ENCODE measurements around the gene FGF14.

Gene FGF14

GRCh38 chr13:102237230-102237629 is 164.6 kb downstream of the FGF14 start:
- DNase-seq: no peak

GRCh38 chr13:102236830-102237229 is 165.0 kb downstream of the FGF14 start:
- no peak for DNase-seq

- DNase-seq: no peak
Observed at GRCh38 chr13:102236341-102236740, 165.5 kb downstream of the FGF14 start.

- no peak for DNase-seq
Observed at GRCh38 chr13:102235689-102236088, 166.2 kb downstream of the FGF14 start.

GRCh38 chr13:102234618-102235017 is 167.2 kb downstream of the FGF14 start:
- DNase-seq: no peak

GRCh38 chr13:102233566-102234208 is 168.2 kb downstream of the FGF14 start:
- DNase-seq: no peak

- DNase-seq: no peak
Observed at GRCh38 chr13:102231479-102231878, 170.4 kb downstream of the FGF14 start.

GRCh38 chr13:102227741-102228140 is 174.1 kb downstream of the FGF14 start:
- no peak for DNase-seq

- no peak for DNase-seq
Observed at GRCh38 chr13:102226591-102226990, 175.3 kb downstream of the FGF14 start.

GRCh38 chr13:102225892-102226291 is 176.0 kb downstream of the FGF14 start:
- DNase-seq: no peak

- DNase-seq: no peak
Observed at GRCh38 chr13:102220681-102221228, 181.1 kb downstream of the FGF14 start.

GRCh38 chr13:102214956-102215355 is 186.9 kb downstream of the FGF14 start:
- DNase-seq: no peak

GRCh38 chr13:102212729-102213128 is 189.1 kb downstream of the FGF14 start:
- DNase-seq: no peak

GRCh38 chr13:102208347-102208746 is 193.5 kb downstream of the FGF14 start:
- DNase-seq: no peak

- no peak for DNase-seq
Observed at GRCh38 chr13:102207680-102208342, 194.0 kb downstream of the FGF14 start.

GRCh38 chr13:102203718-102204117 is 198.1 kb downstream of the FGF14 start:
- no peak for DNase-seq

GRCh38 chr13:102198418-102199311 is 203.2 kb downstream of the FGF14 start:
- no peak for DNase-seq

GRCh38 chr13:102197193-102197592 is 204.7 kb downstream of the FGF14 start:
- no peak for DNase-seq

GRCh38 chr13:102195566-102196462 is 206.0 kb downstream of the FGF14 start:
- no peak for DNase-seq

GRCh38 chr13:102192858-102193257 is 209.0 kb downstream of the FGF14 start:
- DNase-seq: no peak

- no peak for DNase-seq
Observed at GRCh38 chr13:102191951-102192502, 209.8 kb downstream of the FGF14 start.

- no peak for DNase-seq
Observed at GRCh38 chr13:102190930-102191329, 210.9 kb downstream of the FGF14 start.

Data from midbrain (tissue), 1 donor.